KOPT-K1 (cell line): ENCODE data around the gene SKIC2.
A peak's percentile ranks its signal among the peaks of the same experiment; 100 is the strongest.
"Not testable (repeated sequence)": the region's sequence is repeated elsewhere in the genome, so short reads cannot be mapped to it uniquely, and the experiment has no call there.

Experiments
- H3K27ac ChIP-seq: fragments of 200-600 bp; sonication (generic); 2 replicates; pipeline ENCODE4 v1.5.1; 2016; ENCODE audit warnings: antibody characterized with exemption, mild to moderate bottlenecking, low read depth, low read length; ENCODE audit not compliant: poor library complexity, severe bottlenecking
- H3K36me3 ChIP-seq: fragments of 200-600 bp; sonication (generic); 2 replicates; pipeline ENCODE4 v1.5.1; 2017; ENCODE audit warnings: antibody characterized with exemption, mild to moderate bottlenecking, low read length, moderate library complexity; ENCODE audit not compliant: insufficient read depth
- H3K9me3 ChIP-seq: fragments of 200-600 bp; sonication (generic); 2 replicates; pipeline ENCODE4 v1.5.1; 2017; ENCODE audit warnings: antibody characterized with exemption, low read length, mild to moderate bottlenecking; ENCODE audit not compliant: insufficient read depth, poor library complexity, severe bottlenecking

The SKIC2 gene

DNA sequence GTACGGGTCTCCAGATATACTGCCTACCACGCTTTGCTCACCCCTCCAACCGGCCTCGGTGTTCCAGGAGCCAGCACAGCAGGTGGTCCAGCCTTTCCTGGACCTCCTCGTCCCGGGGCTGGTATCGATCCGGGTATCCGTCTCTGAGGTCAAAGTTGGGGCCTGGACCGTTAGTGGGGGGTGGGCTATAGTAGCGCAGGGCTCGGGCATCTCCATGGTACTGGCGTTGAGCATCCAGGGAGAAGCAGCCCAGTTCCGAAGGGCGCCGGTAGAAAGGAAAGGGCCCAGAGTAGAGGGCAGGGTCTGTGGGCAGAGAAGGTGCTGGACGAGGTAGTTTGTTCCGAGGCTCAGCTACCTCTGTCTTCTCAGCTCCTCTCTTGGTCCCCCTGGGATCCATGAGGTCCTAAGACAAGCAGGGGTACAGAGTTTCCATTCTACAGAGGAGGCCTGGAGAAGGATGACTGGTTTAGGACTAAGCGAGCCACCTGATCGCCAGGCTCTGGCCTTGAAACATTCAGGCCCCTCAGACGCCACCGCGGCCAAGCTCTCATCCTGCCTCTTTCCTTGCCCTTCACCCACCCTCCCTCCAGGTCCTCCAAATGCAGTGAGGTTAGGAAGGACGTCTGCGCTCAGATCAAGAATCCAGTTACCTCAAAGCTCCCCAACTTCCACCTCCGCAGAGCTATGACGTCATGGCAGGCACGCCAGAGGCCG is 12.5 kb downstream of the SKIC2 start:
- no peaks in the 10 kb centered on the region for H3K9me3 ChIP-seq
- H3K27ac ChIP-seq: peak overlapping the region; percentile 77
- H3K36me3 ChIP-seq: peaks cover 46% of the 10 kb centered on the region

DNA sequence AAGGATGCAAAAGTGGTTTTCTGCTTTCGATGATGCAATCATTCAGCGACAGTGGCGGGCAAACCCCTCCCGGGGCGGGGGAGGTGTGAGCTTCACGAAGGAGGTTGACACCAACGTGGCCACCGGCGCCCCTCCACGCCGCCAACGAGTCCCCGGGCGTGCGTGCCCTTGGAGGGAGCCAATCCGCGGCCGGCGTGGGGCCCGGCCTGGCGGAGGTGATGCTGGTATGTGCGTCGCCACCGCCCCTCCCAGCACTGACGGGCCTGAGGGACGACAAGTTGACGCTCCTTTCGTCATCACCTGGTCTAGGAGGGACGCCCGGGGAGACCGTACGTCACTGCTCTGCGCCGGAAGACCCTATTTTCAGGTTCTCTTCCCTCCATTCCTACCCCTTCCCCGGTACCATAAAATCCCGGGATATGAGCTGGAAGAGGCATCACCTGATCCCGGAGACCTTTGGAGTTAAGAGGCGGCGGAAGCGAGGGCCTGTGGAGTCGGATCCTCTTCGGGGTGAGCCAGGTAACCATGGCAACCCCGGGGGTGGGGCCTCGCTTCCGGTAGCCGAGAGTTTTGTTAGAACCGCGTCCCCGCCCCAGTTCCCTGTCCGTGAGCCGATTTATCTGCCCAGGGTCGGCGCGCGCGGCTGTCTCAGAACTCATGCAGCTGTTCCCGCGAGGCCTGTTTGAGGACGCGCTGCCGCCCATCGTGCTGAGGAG is 13.2 kb downstream of the SKIC2 start, which contains the start of gene DXO:
Gene DXO (minus strand): TSS at position 146 of the 716 bp plus-strand sequence. CDS start 463 bp downstream, outside the sequence.
- no peaks in the 10 kb centered on the region for H3K9me3 ChIP-seq
- peaks cover 39% of the 10 kb centered on the region for H3K36me3 ChIP-seq
- peak within 1 kb of the TSS; percentile 77 for H3K27ac ChIP-seq

DNA sequence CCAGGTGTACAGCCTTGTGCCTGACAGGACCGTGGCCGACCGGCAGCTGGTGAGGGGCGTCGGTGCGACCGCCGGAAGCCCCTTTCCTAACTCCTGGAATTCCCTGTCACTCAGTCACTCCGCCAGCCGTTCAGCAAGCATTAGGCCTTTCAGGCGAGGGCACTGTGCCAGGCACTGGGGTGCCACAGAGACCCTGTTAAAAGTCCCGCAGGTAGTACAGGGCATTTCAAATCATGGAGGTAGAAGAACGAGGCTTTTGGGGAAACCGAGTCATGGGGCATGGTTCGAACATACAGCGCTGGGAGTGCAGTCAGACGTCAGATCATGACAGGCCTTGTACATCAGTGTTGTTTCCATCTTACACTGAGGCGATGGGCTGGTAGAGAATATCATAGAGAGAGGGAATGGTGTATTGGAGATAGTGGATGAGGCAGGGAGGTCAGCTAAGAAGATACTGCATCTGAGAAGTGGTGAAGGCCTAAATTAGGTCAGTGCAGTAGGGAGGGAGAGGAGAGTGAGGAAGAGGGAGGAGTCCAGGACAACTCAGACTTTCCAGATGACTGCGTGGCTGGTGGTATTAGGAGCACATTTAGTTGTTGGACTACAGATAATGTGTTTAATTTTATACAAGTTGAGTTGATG is 13.9 kb downstream of the SKIC2 start:
- H3K27ac ChIP-seq: peak overlapping the region; percentile 77
- peaks cover 32% of the 10 kb centered on the region for H3K36me3 ChIP-seq
- H3K9me3 ChIP-seq: no peaks in the 10 kb centered on the region

DNA sequence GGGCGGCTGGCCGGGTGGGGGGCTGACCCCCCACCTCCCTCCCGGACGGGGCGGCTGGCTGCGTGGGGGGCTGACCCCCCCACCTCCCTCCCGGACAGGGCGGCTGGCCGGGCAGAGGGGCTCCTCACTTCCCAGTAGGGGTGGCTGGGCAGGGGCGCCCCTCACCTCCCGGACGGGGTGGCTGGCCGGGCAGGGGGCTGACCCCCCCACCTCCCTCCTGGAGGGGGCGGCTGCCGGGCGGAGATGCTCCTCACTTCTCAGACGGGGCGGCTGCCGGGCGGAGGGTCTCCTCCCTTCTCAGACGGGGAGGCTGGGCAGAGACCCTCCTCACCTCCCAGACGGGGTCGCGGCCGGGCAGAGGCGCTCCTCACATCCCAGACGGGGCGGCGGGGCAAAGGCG is 17.1 kb downstream of the SKIC2 start:
- not testable (repeated sequence) for H3K9me3 ChIP-seq, H3K36me3 ChIP-seq, H3K27ac ChIP-seq

DNA sequence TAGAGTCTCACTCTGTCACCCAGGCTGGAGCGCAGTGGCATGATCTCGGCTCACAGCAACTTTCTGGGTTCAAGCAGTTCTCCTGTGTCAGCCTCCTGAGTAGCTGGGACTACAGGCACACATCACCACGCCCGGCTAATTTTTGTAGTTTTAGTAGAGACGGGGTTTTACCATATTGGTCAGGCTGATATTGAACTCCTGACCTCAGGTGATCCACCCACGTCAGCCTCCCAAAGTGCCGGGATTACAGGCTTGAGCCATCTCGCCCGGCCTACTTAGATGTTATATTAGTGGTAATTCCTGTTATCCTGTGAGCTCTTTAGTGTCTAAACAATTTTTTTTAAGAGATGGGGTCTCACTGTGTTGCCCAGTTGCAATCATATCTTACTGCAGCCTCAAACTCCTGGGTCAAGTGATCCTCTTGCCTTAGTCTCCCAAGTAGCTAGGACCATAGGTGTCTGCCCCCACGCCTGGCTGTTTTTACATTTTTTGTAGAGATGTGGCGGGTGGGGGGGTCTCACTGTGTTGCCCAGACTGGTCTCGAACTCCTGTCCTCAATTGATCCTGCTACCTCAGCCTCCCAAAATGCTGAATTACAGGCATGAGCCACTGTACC is 18.9 kb downstream of the SKIC2 start:
- Histone ChIP-seq H3K36me3 (no peaks in the 10 kb centered on the region), H3K27ac (no peak overlapping the region), H3K9me3 (no peaks in the 10 kb centered on the region)

DNA sequence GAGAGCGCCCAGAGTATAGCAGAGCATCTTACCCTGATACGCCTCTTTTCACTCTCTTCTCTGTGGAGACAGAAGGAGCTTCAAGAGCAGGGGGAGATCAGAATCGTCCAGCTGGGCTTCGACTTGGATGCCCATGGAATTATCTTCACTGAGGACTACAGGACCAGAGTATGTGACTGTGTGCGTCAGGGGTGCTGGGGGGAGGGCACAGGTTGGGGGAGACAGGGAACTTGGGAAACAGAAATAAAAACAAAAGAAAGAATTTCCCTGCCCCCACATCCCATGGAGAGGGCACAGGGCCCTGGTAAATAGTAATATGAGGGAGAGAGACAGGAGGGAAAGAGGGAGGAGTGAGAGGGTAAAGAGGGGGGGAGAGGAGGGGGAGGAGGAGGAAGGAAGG is 19.9 kb downstream of the SKIC2 start:
- H3K36me3 ChIP-seq: no peaks in the 10 kb centered on the region
- no peak overlapping the region for H3K27ac ChIP-seq
- H3K9me3 ChIP-seq: no peaks in the 10 kb centered on the region

DNA sequence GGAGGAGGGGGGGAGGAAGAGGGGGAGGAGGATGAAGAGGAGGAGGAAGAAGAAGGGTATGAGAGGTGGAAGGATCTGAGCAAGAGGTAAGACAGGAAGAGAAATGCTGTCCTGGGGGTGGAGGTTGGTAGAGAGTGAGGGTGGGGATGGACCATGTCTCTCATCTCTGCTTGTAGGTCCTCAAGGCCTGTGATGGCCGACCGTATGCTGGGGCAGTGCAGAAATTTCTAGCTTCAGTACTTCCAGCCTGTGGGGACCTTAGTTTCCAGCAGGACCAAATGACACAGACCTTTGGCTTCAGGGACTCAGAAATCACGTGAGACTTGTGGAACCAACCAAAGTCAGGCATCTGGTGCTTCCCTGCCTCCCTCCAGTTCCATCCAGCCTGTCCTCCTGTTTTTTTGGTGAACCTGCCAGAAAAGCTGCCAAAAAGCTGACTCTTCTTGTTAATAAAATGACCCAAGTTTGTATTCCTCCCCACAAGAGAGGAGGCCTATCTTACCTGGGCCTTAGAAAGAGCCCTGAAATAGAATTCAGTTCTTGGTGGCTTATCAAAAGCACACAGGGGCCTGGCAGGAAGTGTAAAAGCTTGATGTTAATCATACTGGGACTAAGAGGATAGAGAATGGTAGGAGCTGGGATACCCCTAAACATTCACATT is 20.4 kb downstream of the SKIC2 start:
- H3K27ac ChIP-seq: no peak overlapping the region
- no peaks in the 10 kb centered on the region for H3K9me3 ChIP-seq

DNA sequence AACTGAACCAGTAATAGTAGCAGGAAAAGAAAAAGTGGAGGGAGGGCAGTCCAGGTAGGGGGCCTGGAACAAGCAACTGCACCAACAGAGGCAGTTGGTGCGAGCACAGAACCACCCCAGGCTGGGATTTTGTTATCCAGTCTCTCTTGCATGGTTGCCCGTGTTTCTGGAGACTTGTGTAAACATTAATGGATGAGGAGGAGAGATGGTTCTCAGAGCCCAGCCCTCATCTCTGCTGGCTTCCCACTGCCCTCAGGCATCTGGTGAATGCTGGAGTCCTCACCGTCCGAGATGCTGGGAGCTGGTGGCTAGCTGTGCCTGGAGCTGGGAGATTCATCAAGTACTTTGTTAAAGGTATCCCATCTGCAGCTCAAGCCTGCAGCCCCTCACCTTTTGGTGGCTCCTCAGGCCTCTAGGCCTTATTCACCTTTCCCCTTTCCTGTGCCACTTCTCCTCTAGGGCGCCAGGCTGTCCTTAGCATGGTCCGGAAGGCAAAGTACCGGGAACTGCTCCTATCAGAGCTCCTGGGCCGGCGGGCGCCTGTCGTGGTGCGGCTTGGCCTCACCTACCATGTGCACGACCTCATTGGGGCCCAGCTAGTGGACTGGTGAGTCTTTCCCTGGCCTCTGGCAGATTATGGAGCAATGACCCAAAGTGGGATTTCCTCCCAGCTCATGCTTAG is 21.4 kb downstream of the SKIC2 start:
- H3K9me3 ChIP-seq, H3K27ac ChIP-seq, H3K36me3 ChIP-seq: not testable (repeated sequence)

More for the DNA sequence above, 20.4 kb downstream of the SKIC2 start:
- H3K36me3 ChIP-seq: no peaks in the 10 kb centered on the region

DNA sequence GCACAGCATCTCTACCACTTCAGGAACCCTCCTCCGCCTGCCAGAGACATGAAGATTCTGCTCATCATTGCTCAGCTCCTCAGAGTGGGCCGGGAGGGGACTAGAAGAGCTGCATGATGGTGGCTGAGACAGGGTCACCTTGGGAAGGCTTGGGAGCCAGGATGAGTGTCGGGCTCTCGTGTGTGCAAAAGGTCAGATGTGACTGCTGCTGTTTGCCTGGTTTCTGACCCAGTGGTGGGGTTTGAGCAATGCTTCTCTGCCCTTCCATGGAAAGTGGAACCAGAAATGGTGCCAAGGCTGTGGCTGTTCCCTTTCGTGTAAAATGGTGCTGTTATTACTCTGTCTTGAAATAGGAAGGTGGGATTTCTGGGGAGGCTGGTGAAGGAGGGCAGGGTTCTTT is 22.0 kb downstream of the SKIC2 start:
- H3K9me3 ChIP-seq, H3K27ac ChIP-seq, H3K36me3 ChIP-seq: not testable (repeated sequence)

DNA sequence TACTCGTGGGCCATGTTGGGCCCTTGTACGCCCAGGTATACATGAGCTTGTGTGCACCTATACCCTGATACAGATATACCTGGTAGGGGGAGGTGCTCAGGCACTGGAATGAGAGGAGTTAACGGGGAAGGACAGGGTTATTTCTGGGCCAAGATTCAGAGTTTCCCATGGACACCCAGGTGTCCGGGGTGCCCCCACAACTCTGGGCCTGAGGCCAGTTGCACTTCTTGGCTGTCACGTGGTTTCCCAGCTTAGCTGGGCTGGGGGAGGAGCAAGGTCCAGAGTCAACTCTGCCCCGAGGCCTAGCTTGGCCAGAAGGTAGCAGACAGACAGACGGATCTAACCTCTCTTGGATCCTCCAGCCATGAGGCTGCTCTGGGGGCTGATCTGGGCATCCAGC is 22.8 kb downstream of the SKIC2 start, which contains the start of gene C4A:
Gene C4A (plus strand): TSS at position 314 of the 400 bp plus-strand sequence. CDS start 51 bp downstream, at position 365.
- not testable (repeated sequence) for H3K9me3 ChIP-seq

DNA sequence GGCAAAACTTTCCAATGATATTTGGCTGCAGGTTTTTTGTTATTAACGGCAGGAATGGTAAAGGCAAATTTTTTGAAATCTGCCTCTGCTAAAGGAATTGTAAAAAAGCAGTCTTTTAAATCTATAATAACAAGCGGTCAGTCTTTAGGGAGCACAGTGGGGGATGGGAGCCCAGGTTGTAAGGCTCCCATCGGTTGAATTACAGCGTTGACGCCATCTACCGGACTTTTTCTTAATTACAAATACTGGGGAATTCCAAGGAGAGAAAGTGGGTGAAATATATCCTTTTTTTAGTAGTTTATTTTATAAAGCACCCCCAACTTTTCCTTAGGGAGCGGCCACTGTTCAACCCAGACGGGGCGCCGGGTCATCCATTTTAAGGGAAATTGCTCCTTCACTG is 30.4 kb downstream of the SKIC2 start:
- not testable (repeated sequence) for H3K27ac ChIP-seq, H3K9me3 ChIP-seq, H3K36me3 ChIP-seq

More for the DNA sequence above, 22.8 kb downstream of the SKIC2 start, which contains the start of gene C4A:
- H3K36me3 ChIP-seq, H3K27ac ChIP-seq: not testable (repeated sequence)

DNA sequence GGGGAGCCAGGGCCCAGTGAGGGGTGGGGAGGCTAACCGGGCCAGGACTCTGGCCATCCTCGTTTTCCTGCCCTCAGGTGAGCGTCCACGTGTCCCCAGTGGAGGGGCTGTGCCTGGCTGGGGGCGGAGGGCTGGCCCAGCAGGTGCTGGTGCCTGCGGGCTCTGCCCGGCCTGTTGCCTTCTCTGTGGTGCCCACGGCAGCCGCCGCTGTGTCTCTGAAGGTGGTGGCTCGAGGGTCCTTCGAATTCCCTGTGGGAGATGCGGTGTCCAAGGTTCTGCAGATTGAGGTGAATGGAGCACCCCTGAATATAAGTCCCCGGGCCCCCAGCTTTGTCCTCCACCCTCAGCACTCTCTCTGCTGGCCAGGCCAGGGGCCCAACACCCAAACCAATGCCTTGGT is 35.4 kb downstream of the SKIC2 start:
- not testable (repeated sequence) for H3K9me3 ChIP-seq, H3K27ac ChIP-seq, H3K36me3 ChIP-seq

DNA sequence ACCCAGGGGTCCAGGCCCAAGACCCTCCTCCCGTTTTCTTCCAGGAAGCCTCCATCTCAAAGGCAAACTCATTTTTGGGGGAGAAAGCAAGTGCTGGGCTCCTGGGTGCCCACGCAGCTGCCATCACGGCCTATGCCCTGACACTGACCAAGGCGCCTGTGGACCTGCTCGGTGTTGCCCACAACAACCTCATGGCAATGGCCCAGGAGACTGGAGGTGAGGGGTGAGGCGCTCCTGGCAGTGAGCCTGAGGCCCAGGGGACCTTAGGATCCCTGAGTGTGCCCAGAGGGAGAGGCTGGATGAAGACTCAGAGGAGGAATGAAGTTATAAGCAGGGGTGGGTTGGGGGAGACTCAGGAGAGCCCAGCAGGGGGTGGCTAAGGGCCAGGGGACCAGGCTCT is 37.4 kb downstream of the SKIC2 start:
- H3K9me3 ChIP-seq, H3K27ac ChIP-seq, H3K36me3 ChIP-seq: not testable (repeated sequence)

DNA sequence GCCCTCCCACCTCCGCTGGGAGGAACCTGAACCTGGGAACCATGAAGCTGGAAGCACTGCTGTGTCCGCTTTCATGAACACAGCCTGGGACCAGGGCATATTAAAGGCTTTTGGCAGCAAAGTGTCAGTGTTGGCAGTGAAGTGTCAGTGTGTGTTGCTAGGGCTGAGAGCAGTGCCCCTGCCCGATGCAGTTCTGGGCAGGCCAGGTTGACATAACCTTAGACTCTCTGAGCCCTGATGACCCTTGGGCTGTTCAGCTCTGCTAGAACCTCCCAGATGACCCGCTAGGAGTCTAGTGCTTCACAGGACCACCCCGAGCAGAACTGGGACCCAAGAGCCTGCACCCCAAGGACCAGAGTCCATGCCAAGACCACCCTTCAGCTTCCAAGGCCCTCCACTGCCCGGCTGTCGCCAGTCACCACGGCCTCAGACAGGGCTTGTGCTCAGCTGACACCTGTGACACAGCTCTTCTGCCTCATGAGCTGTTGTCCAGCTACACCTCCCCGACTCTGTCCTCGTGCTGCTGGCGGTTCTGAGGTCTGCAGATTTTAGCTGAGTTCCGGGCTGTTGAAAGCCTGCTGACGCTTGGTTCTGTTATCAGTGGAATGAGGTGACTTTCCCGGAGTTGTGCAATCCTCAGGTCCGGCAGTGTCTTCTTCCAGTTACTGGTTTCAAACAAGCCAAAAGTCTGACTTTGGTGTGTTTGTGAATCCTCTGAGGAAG is 43.7 kb downstream of the SKIC2 start:
- H3K27ac ChIP-seq, H3K36me3 ChIP-seq, H3K9me3 ChIP-seq: not testable (repeated sequence)
